Measurements from ENCODE around the gene GSN. TPM values are rescaled to one million over a fixed set of nuclear protein-coding genes. Genes with fewer than 3 reads are reported as not detected.

Gene GSN
- total RNA-seq, 1 donor from 2014 or later = 342 TPM

DNA sequence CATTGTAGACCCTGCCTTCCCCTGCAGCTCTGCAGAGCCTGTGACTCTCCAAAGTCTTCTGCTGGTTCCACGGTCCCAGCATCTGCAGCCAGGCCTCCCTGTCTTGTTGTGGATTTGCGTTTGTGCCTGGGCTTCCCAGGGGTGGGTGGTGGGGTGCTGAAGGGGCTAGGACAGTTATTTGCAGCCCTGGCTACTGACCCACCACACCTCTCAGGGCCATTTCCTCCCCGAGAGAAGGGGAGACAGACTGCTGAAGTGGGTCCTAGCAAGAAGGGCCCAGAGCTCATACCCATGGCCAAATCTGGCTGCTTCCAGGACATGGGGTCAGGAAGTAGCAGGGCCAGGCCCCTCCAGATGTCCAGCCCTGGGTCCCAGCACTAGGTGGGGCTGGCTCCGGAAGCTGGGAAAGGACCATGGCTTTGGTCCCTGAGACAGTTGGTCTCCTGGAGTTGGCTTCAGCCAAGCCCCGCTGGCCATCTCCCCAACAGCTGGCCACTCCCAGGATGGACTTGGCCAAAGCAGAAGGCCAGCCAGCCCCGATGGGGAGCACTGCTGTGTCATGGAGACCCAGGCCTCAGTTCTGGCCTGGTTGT lies 26.3 kb downstream of the GSN start:
- H3K27ac ChIP-seq (ENCODE audit: low read depth, low read length) = peak overlapping the region; percentile 84
- peak overlapping the region in 2 of 3 donors; percentile 13 to 34 for H3K9ac ChIP-seq (ENCODE audit: low read depth in 1 of 3, low read length in 3 of 3)
- H3K4me3 ChIP-seq (ENCODE audit: low read length in 3 of 3) = peak overlapping the region in 2 of 3 donors; percentile 7 to 19
- H3K36me3 ChIP-seq (ENCODE audit: control insufficient read depth in 3 of 3, insufficient read depth in 3 of 3, low read length in 3 of 3) = peaks cover 0 to 2% (median 0%) of the 10 kb centered on the region in 3 donors
- H3K9me3 ChIP-seq (ENCODE audit: control insufficient read depth in 3 of 3, low read length in 3 of 3) = no peaks in the 10 kb centered on the region
- H3K27me3 ChIP-seq (ENCODE audit: control insufficient read depth in 3 of 3, insufficient read depth in 3 of 3, low read length in 3 of 3) = no peaks in the 10 kb centered on the region
- peaks cover 67 to 73% (median 72%) of the 10 kb centered on the region in 3 donors for H3K4me1 ChIP-seq (ENCODE audit: control insufficient read depth in 3 of 3, insufficient read depth in 3 of 3, low read length in 3 of 3)

GRCh38 chr9:121294866-121295661 lies 27.1 kb downstream of the GSN start:
- H3K9me3 ChIP-seq (ENCODE audit: control insufficient read depth in 3 of 3, low read length in 3 of 3) = no peaks in the 10 kb centered on the region
- H3K36me3 ChIP-seq (ENCODE audit: control insufficient read depth in 3 of 3, insufficient read depth in 3 of 3, low read length in 3 of 3) = peaks cover 0 to 2% (median 0%) of the 10 kb centered on the region in 3 donors
- H3K27me3 ChIP-seq (ENCODE audit: control insufficient read depth in 3 of 3, insufficient read depth in 3 of 3, low read length in 3 of 3) = no peaks in the 10 kb centered on the region
- peak overlapping the region in 2 of 3 donors; percentile 7 to 12 for H3K4me3 ChIP-seq (ENCODE audit: low read length in 3 of 3)
- peak overlapping the region; percentile 84 for H3K27ac ChIP-seq (ENCODE audit: low read depth, low read length)
- H3K4me1 ChIP-seq (ENCODE audit: control insufficient read depth in 3 of 3, insufficient read depth in 3 of 3, low read length in 3 of 3) = peaks cover 63 to 69% (median 68%) of the 10 kb centered on the region in 3 donors
- peak overlapping the region in 2 of 3 donors; percentile 60 to 63 for H3K9ac ChIP-seq (ENCODE audit: low read depth in 1 of 3, low read length in 3 of 3)

DNA sequence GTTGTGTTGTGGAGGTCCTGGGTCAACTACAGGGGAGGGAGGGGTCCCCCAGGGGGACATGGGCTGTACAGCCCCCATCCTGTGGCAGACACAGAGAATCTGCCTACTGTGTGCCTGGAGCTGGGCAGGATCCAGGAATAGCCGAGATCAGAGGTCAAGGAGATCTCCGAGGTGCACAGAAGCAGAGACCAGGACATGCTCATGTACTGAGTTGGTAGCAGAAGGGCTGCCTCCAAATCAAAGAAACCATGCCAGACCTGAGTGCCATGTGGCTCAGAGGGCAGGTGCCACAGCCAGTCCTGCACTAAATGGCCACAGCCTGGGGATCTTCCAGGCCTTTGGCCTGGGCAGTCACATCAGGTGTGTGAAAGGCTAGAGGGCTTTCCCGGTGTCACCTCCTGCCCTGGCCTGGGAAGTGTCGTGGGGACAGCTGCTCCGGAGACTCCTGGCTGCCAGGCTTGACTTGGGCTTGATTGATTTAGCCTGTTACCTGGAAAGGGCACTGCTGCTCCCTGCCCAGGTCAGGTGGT lies 27.8 kb downstream of the GSN start:
- no peaks in the 10 kb centered on the region for H3K9me3 ChIP-seq (ENCODE audit: control insufficient read depth in 3 of 3, low read length in 3 of 3)
- H3K27me3 ChIP-seq (ENCODE audit: control insufficient read depth in 3 of 3, insufficient read depth in 3 of 3, low read length in 3 of 3) = no peaks in the 10 kb centered on the region
- H3K4me3 ChIP-seq (ENCODE audit: low read length in 3 of 3) = peak overlapping the region in 1 of 3 donors; percentile 12
- H3K36me3 ChIP-seq (ENCODE audit: control insufficient read depth in 3 of 3, insufficient read depth in 3 of 3, low read length in 3 of 3) = peaks cover 0 to 2% (median 0%) of the 10 kb centered on the region in 3 donors
- peaks cover 68 to 75% (median 73%) of the 10 kb centered on the region in 3 donors for H3K4me1 ChIP-seq (ENCODE audit: control insufficient read depth in 3 of 3, insufficient read depth in 3 of 3, low read length in 3 of 3)
- H3K9ac ChIP-seq (ENCODE audit: low read depth in 1 of 3, low read length in 3 of 3) = peak overlapping the region in 2 of 3 donors; percentile 60 to 63
- H3K27ac ChIP-seq (ENCODE audit: low read depth, low read length) = peak overlapping the region; percentile 84

- Histone ChIP-seq H3K36me3 (ENCODE audit: control insufficient read depth in 3 of 3, insufficient read depth in 3 of 3, low read length in 3 of 3) (peaks cover 0 to 2% (median 0%) of the 10 kb centered on the region in 3 donors), H3K4me3 (ENCODE audit: low read length in 3 of 3) (no peak overlapping the region), H3K27ac (ENCODE audit: low read depth, low read length) (peak overlapping the region; percentile 84), H3K27me3 (ENCODE audit: control insufficient read depth in 3 of 3, insufficient read depth in 3 of 3, low read length in 3 of 3) (no peaks in the 10 kb centered on the region), H3K9me3 (ENCODE audit: control insufficient read depth in 3 of 3, low read length in 3 of 3) (no peaks in the 10 kb centered on the region), H3K9ac (ENCODE audit: low read depth in 1 of 3, low read length in 3 of 3) (peak overlapping the region in 2 of 3 donors; percentile 60 to 63), H3K4me1 (ENCODE audit: control insufficient read depth in 3 of 3, insufficient read depth in 3 of 3, low read length in 3 of 3) (peaks cover 72 to 79% (median 79%) of the 10 kb centered on the region in 3 donors)
Measured at GRCh38 chr9:121296213-121297127, 28.5 kb downstream of the GSN start.

- H3K4me1 ChIP-seq (ENCODE audit: control insufficient read depth in 3 of 3, insufficient read depth in 3 of 3, low read length in 3 of 3) = peaks cover 78 to 85% (median 83%) of the 10 kb centered on the region in 3 donors
- no peak overlapping the region for H3K9ac ChIP-seq (ENCODE audit: low read depth in 1 of 3, low read length in 3 of 3)
- peaks cover 6 to 8% (median 7%) of the 10 kb centered on the region in 3 donors for H3K36me3 ChIP-seq (ENCODE audit: control insufficient read depth in 3 of 3, insufficient read depth in 3 of 3, low read length in 3 of 3)
- no peaks in the 10 kb centered on the region for H3K27me3 ChIP-seq (ENCODE audit: control insufficient read depth in 3 of 3, insufficient read depth in 3 of 3, low read length in 3 of 3)
- H3K4me3 ChIP-seq (ENCODE audit: low read length in 3 of 3) = no peak overlapping the region
- no peak overlapping the region for H3K27ac ChIP-seq (ENCODE audit: low read depth, low read length)
- no peaks in the 10 kb centered on the region for H3K9me3 ChIP-seq (ENCODE audit: control insufficient read depth in 3 of 3, low read length in 3 of 3)
Measured at GRCh38 chr9:121297389-121297788, 29.4 kb downstream of the GSN start.

GRCh38 chr9:121298016-121298538 lies 30.1 kb downstream of the GSN start:
- peaks cover 13 to 14% (median 13%) of the 10 kb centered on the region in 3 donors for H3K36me3 ChIP-seq (ENCODE audit: control insufficient read depth in 3 of 3, insufficient read depth in 3 of 3, low read length in 3 of 3)
- H3K4me3 ChIP-seq (ENCODE audit: low read length in 3 of 3) = no peak overlapping the region
- H3K4me1 ChIP-seq (ENCODE audit: control insufficient read depth in 3 of 3, insufficient read depth in 3 of 3, low read length in 3 of 3) = peaks cover 79 to 86% (median 83%) of the 10 kb centered on the region in 3 donors
- peak overlapping the region; percentile 80 for H3K27ac ChIP-seq (ENCODE audit: low read depth, low read length)
- H3K9ac ChIP-seq (ENCODE audit: low read depth in 1 of 3, low read length in 3 of 3) = peak overlapping the region in 2 of 3 donors; percentile 40 to 41
- H3K27me3 ChIP-seq (ENCODE audit: control insufficient read depth in 3 of 3, insufficient read depth in 3 of 3, low read length in 3 of 3) = no peaks in the 10 kb centered on the region
- no peaks in the 10 kb centered on the region for H3K9me3 ChIP-seq (ENCODE audit: control insufficient read depth in 3 of 3, low read length in 3 of 3)

GRCh38 chr9:121298689-121299466 lies 30.9 kb downstream of the GSN start:
- Histone ChIP-seq H3K9me3 (ENCODE audit: control insufficient read depth in 3 of 3, low read length in 3 of 3) (no peaks in the 10 kb centered on the region), H3K4me3 (ENCODE audit: low read length in 3 of 3) (peak overlapping the region; percentile 64 to 77 (median 66)), H3K36me3 (ENCODE audit: control insufficient read depth in 3 of 3, insufficient read depth in 3 of 3, low read length in 3 of 3) (peaks cover 20 to 22% (median 21%) of the 10 kb centered on the region in 3 donors), H3K27ac (ENCODE audit: low read depth, low read length) (peak overlapping the region; percentile 80), H3K27me3 (ENCODE audit: control insufficient read depth in 3 of 3, insufficient read depth in 3 of 3, low read length in 3 of 3) (no peaks in the 10 kb centered on the region), H3K4me1 (ENCODE audit: control insufficient read depth in 3 of 3, insufficient read depth in 3 of 3, low read length in 3 of 3) (peaks cover 82 to 90% (median 87%) of the 10 kb centered on the region in 3 donors), H3K9ac (ENCODE audit: low read depth in 1 of 3, low read length in 3 of 3) (peak overlapping the region; percentile 62 to 85 (median 79))

DNA sequence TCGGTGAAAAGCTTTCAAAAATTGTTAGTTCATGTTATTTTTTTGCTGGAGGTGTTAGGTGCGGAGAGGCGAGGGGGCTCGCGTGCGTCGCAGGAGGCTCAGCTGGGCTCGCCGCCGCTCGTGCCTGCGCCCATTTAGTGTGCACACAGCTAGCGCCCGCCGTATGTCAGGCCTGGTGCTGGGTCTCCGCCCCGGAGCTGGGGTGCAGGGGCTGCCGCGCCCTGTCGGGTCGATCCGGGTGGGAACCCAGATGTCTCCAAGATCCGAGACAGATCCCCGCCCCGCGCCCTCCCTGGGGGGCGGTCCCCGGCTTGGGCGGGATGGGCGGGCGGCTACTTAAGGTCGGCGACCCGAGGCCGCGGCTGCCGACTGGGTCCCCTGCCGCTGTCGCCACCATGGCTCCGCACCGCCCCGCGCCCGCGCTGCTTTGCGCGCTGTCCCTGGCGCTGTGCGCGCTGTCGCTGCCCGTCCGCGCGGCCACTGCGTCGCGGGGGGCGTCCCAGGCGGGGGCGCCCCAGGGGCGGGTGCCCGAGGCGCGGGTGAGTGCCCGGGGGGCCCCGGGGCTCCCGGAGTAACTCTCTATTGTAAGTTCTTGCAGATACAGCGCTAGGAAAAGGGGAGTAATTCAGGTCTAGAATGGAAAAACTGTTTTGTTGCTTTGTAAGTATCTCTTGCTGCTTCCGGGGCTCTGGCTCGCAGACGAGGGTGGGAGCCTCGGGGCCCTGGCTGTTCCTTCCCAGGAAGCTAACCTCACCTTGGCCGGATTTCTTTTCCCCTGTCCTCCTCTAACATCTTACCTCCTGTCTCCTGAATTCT lies 31.7 kb downstream of the GSN start:
- peak overlapping the region; percentile 80 for H3K27ac ChIP-seq (ENCODE audit: low read depth, low read length)
- H3K27me3 ChIP-seq (ENCODE audit: control insufficient read depth in 3 of 3, insufficient read depth in 3 of 3, low read length in 3 of 3) = no peaks in the 10 kb centered on the region
- H3K9me3 ChIP-seq (ENCODE audit: control insufficient read depth in 3 of 3, low read length in 3 of 3) = no peaks in the 10 kb centered on the region
- peaks cover 82 to 89% (median 86%) of the 10 kb centered on the region in 3 donors for H3K4me1 ChIP-seq (ENCODE audit: control insufficient read depth in 3 of 3, insufficient read depth in 3 of 3, low read length in 3 of 3)
- peak overlapping the region; percentile 66 to 90 (median 77) for H3K4me3 ChIP-seq (ENCODE audit: low read length in 3 of 3)
- peaks cover 28 to 30% (median 29%) of the 10 kb centered on the region in 3 donors for H3K36me3 ChIP-seq (ENCODE audit: control insufficient read depth in 3 of 3, insufficient read depth in 3 of 3, low read length in 3 of 3)
- H3K9ac ChIP-seq (ENCODE audit: low read depth in 1 of 3, low read length in 3 of 3) = peak overlapping the region; percentile 68 to 85 (median 79)

Data from skeletal muscle tissue (tissue), 4 donors.